K562 (cell line): Measurements from ENCODE around the gene PLOD1.

Experiments used
- BRCA1 ChIP-seq, 2 experiments: fragments of 450-650 bp in 1 of 2; sonication (generic) in 1 of 2; formaldehyde crosslinking in 1 of 2; IDR thresholded peaks; 2 replicates each; pipeline versions ENCODE4 v1.5.0 to v1.6.1; 2017 to 2020; ENCODE audit warnings: mild to moderate bottlenecking in 1 of 2, missing genetic modification reagents in 1 of 2
- EP300 ChIP-seq: IDR thresholded peaks from 2 replicates; pipeline ENCODE4 v1.6.1; 2012; ENCODE audit warnings: low read length, improper control_type of control experiment
- HDAC6 ChIP-seq: IDR thresholded peaks from 2 replicates; pipeline ENCODE4 v1.6.1; 2012; ENCODE audit warnings: low read depth, mild to moderate bottlenecking, control low read depth, inconsistent platforms, low read length, moderate library complexity
- KDM1A ChIP-seq, 2 experiments: fragments of 450-650 bp; IDR thresholded peaks; 2 replicates each; pipeline ENCODE4 v1.6.1; 2016; ENCODE audit warnings: mild to moderate bottlenecking in 2 of 2
- KLF6 ChIP-seq: fragments of 250-450 bp; sonication (Bioruptor Pico); IDR thresholded peaks from 2 replicates; pipeline ENCODE4 v1.4.0; 2020; ENCODE audit warnings: mild to moderate bottlenecking, moderate library complexity, borderline replicate concordance
- PPARD ChIP-seq: fragments of 250-450 bp; sonication (Bioruptor Pico); IDR thresholded peaks from 2 replicates; pipeline ENCODE4 v1.8.0; 2022; ENCODE audit warnings: inconsistent platforms, mild to moderate bottlenecking, moderate library complexity
- RFX1 ChIP-seq: fragments of 450-650 bp; IDR thresholded peaks from 2 replicates; pipeline ENCODE4 v1.6.1; 2016; ENCODE audit warnings: mild to moderate bottlenecking, moderate library complexity
- USF1 ChIP-seq: sonication (generic); formaldehyde crosslinking; IDR thresholded peaks from 2 replicates; pipeline ENCODE4 v1.9.0; 2022; ENCODE audit warnings: mild to moderate bottlenecking, missing genetic modification reagents
- ZBTB34 ChIP-seq: fragments of 250-450 bp; sonication (Bioruptor Pico); IDR thresholded peaks from 2 replicates; pipeline ENCODE4 v1.8.0; 2021; ENCODE audit warnings: mild to moderate bottlenecking, moderate library complexity
- ZNF274 ChIP-seq: IDR thresholded peaks from 2 replicates; pipeline ENCODE4 v1.6.1; 2011; ENCODE audit warnings: low read depth, mild to moderate bottlenecking, low read length, moderate library complexity, borderline replicate concordance
- ZZZ3 ChIP-seq: fragments of 450-650 bp; IDR thresholded peaks from 2 replicates; pipeline ENCODE4 v1.6.1; 2016; ENCODE audit warnings: antibody characterized with exemption, mild to moderate bottlenecking, moderate library complexity

GRCh38 chr1:11913291-11913690 lies 21.2 kb upstream of the PLOD1 start:
- TF ChIP-seq ZBTB34 (CRISPR knock-in tag) (no peak), EP300 (no peak), HDAC6 (no peak), KDM1A (IDR thresholded peaks at IDR 0.05) (no peak), ZZZ3 (no peak), PPARD (CRISPR knock-in tag) (no peak), BRCA1 (IDR thresholded peaks at IDR 0.05) (no peak), BRCA1 (CRISPR knock-in tag; IDR thresholded peaks at IDR 0.05) (no peak), ZNF274 (no peak), KLF6 (CRISPR knock-in tag) (no peak), RFX1 (no peak), USF1 (no peak)
